ENCODE results near the gene NPAS4.
"Not testable (repeated sequence)": the region's sequence is repeated elsewhere in the genome, so short reads cannot be mapped to it uniquely, and the experiment has no call there.

The NPAS4 gene

GRCh38 chr11:66457826-66458225, 37.0 kb downstream of the NPAS4 start:
- DNase-seq (ENCODE audit: low spot score) = no peak

- DNase-seq (ENCODE audit: low spot score) = no peak
Observed at GRCh38 chr11:66459138-66459778, 38.4 kb downstream of the NPAS4 start.

- no peak for DNase-seq (ENCODE audit: low spot score)
Observed at GRCh38 chr11:66462010-66462409, 41.2 kb downstream of the NPAS4 start.

- DNase-seq (ENCODE audit: low spot score) = no peak
Observed at GRCh38 chr11:66462911-66463310, 42.1 kb downstream of the NPAS4 start.

GRCh38 chr11:66464116-66464515, 43.3 kb downstream of the NPAS4 start:
- DNase-seq (ENCODE audit: low spot score) = not testable (repeated sequence)

- no peak for DNase-seq (ENCODE audit: low spot score)
Observed at GRCh38 chr11:66464916-66465315, 44.1 kb downstream of the NPAS4 start.

- DNase-seq (ENCODE audit: low spot score) = no peak
Observed at GRCh38 chr11:66465373-66466224, 44.8 kb downstream of the NPAS4 start.

GRCh38 chr11:66466225-66467033, 45.6 kb downstream of the NPAS4 start, which contains the start of gene PELI3:
Gene PELI3 (plus strand): TSS chr11:66466905. CDS start chr11:66468129, 1,224 bp downstream.
- DNase-seq (ENCODE audit: low spot score) = peak; percentile 98

- no peak for DNase-seq (ENCODE audit: low spot score)
Observed at GRCh38 chr11:66467034-66467659, 46.3 kb downstream of the NPAS4 start.

- DNase-seq (ENCODE audit: low spot score) = no peak
Observed at GRCh38 chr11:66467756-66468155, 46.9 kb downstream of the NPAS4 start.

- no peak for DNase-seq (ENCODE audit: low spot score)
Observed at GRCh38 chr11:66468691-66469090, 47.9 kb downstream of the NPAS4 start.

- no peak for DNase-seq (ENCODE audit: low spot score)
Observed at GRCh38 chr11:66469441-66469840, 48.6 kb downstream of the NPAS4 start.

GRCh38 chr11:66470015-66470414, 49.2 kb downstream of the NPAS4 start:
- no peak for DNase-seq (ENCODE audit: low spot score)

- no peak for DNase-seq (ENCODE audit: low spot score)
Observed at GRCh38 chr11:66471142-66471541, 50.3 kb downstream of the NPAS4 start.

- DNase-seq (ENCODE audit: low spot score) = no peak
Observed at GRCh38 chr11:66472054-66472453, 51.2 kb downstream of the NPAS4 start.

- DNase-seq (ENCODE audit: low spot score) = no peak
Observed at GRCh38 chr11:66473167-66473566, 52.3 kb downstream of the NPAS4 start.

GRCh38 chr11:66473608-66474515, 53.0 kb downstream of the NPAS4 start:
- no peak for DNase-seq (ENCODE audit: low spot score)

GRCh38 chr11:66475349-66476172, 54.7 kb downstream of the NPAS4 start:
- DNase-seq (ENCODE audit: low spot score) = no peak

Measured in COLO829 (cell line).